HL-60 (cell line): Measurements from ENCODE around the gene TMPRSS2.

Source experiments
- CTCF ChIP-seq: IDR thresholded peaks from one replicate; pipeline ENCODE4 v1.5.1; 2011; ENCODE audit warnings: low read length, control low read depth, inconsistent platforms; ENCODE audit not compliant: insufficient read depth
- POLR2AphosphoS5 ChIP-seq: IDR thresholded peaks from 2 replicates; pipeline ENCODE4 v1.6.1; 2012; ENCODE audit warnings: low read depth
- REST ChIP-seq: IDR thresholded peaks from 2 replicates; pipeline ENCODE4 v1.6.1; 2012; ENCODE audit warnings: low read depth; ENCODE audit not compliant: insufficient replicate concordance

- no peak for TF ChIP-seq CTCF
- no peak for TF ChIP-seq REST
- TF ChIP-seq POLR2AphosphoS5, result no peak
Observed at GRCh38 chr21:41500363-41500762, 7.6 kb downstream of the TMPRSS2 start.
